HCT116 (cell line): ENCODE results near the gene SLC25A33. TPM values are rescaled to one million over a fixed set of nuclear protein-coding genes. Genes with fewer than 3 reads are reported as not detected.
A peak's percentile ranks its signal among the peaks of the same experiment; 100 is the strongest.

Source experiments
- ATAC-seq: fragments of 200-7000 bp; cut with Tn5 transposase; 2 replicates; pipeline ENCODE4 v1.9.1; 2020; ENCODE audit warnings: mild to moderate bottlenecking, moderate library complexity
- BruUV-seq: library from RNA; stranded (reverse); fragments of 400-500 nt; replicated peaks from 2 replicates; lab custom pipeline; 2021; lab: Mats Ljungman, UMichigan
- CTCF ChIA-PET: fragments of 300-600 bp; sonication (Branson Sonifier 250); formaldehyde crosslinking; loops from one replicate; lab custom pipeline; 2021; ENCODE audit warnings: antibody characterized with exemption; lab: Charles Lee
- POLR2A ChIA-PET: fragments of 300-600, 350-600 bp; sonication (Branson Sonifier 250); formaldehyde crosslinking; loops from one replicate; lab custom pipeline; 2021; ENCODE audit warnings: antibody characterized with exemption; lab: Charles Lee
- RAD21 ChIA-PET, 2 experiments: fragments of 300-600 bp; sonication (Branson Sonifier 250); formaldehyde crosslinking; loops; one replicate each; lab custom pipeline; 2023; ENCODE audit warnings: low total read pairs in 2 of 2; ENCODE audit not compliant: uncharacterized antibody in 2 of 2, unreplicated experiment in 2 of 2, low non-redundant PET in 1 of 2; lab: Charles Lee
- DNase-seq: peaks from one replicate; pipeline ENCODE4 v3.0.0-alpha.2; 2010; ENCODE audit warnings: low read depth, low spot score
- H2AFZ ChIP-seq: fragments of 200-600 bp; shearing (Covaris generic), sonication (generic); 2 replicates; pipeline ENCODE4 v1.6.1; 2017; ENCODE audit warnings: low read depth, mixed run types, mixed read lengths, antibody characterized with exemption, low read length; ENCODE audit not compliant: poor library complexity, severe bottlenecking
- H3K27ac ChIP-seq: 2 replicates; pipeline ENCODE4 v1.5.1; 2012; ENCODE audit warnings: low read depth, low read length
- H3K27me3 ChIP-seq: fragments of 200-600 bp; sonication (generic); 2 replicates; pipeline ENCODE4 v1.6.1; 2016; ENCODE audit warnings: mixed run types, low read length, mixed read lengths; ENCODE audit not compliant: insufficient read depth
- H3K36me3 ChIP-seq, 2 experiments: fragments of 200-500 bp in 1 of 2; fragments of 200-600 bp in 1 of 2; sonication (Bioruptor generic) in 1 of 2; sonication (generic) in 1 of 2; 2 replicates each; pipeline versions ENCODE4 v1.5.1 to v1.6.1; 2014 to 2016; ENCODE audit warnings: low read length in 2 of 2, inconsistent platforms in 1 of 2, mixed read lengths in 1 of 2, mixed run types in 1 of 2; ENCODE audit not compliant: insufficient read depth in 2 of 2, control insufficient read depth in 1 of 2
- H3K4me1 ChIP-seq, 2 experiments: fragments of 200-600 bp in 1 of 2; sonication (generic) in 1 of 2; 2 replicates each; pipeline versions ENCODE4 v1.5.1 to v1.6.1; 2012 to 2017; ENCODE audit warnings: low read length in 2 of 2, inconsistent platforms in 1 of 2, mild to moderate bottlenecking in 1 of 2, mixed read lengths in 1 of 2, mixed run types in 1 of 2, moderate library complexity in 1 of 2; ENCODE audit not compliant: insufficient read depth in 2 of 2, control insufficient read depth in 1 of 2
- H3K4me2 ChIP-seq: fragments of 200-600 bp; sonication (generic); 2 replicates; pipeline ENCODE4 v1.6.1; 2017; ENCODE audit warnings: mixed run types, low read length, mixed read lengths
- H3K4me3 ChIP-seq, 2 experiments: fragments of 200-600 bp in 1 of 2; sonication (generic) in 1 of 2; replicated peaks in 1 of 2; 2 replicates each; pipeline ENCODE4 v1.5.1; 2011 to 2016; ENCODE audit warnings: low read length in 2 of 2, control low read depth in 1 of 2, low read depth in 1 of 2, mild to moderate bottlenecking in 1 of 2, mixed read lengths in 1 of 2, mixed run types in 1 of 2
- H3K79me2 ChIP-seq: fragments of 200-600 bp; sonication (generic); 2 replicates; pipeline ENCODE4 v1.6.1; 2017; ENCODE audit warnings: mild to moderate bottlenecking, mixed run types, low read length, moderate library complexity, mixed read lengths; ENCODE audit not compliant: insufficient read depth
- H3K9ac ChIP-seq: fragments of 200-600 bp; sonication (generic); 2 replicates; pipeline ENCODE4 v1.6.1; 2016; ENCODE audit warnings: low read length, mixed read lengths
- H3K9me2 ChIP-seq: fragments of 200-600 bp; sonication (generic), shearing (Covaris generic); 2 replicates; pipeline ENCODE4 v1.6.1; 2017; ENCODE audit warnings: mixed run types, mild to moderate bottlenecking, moderate library complexity; ENCODE audit not compliant: insufficient read depth
- H3K9me3 ChIP-seq, 2 experiments: fragments of 200-500 bp in 1 of 2; fragments of 200-600 bp in 1 of 2; sonication (Bioruptor generic) in 1 of 2; sonication (generic) in 1 of 2; 2 replicates each; pipeline ENCODE4 v1.6.1; 2014 to 2017; ENCODE audit warnings: low read length in 2 of 2, mixed read lengths in 2 of 2, inconsistent platforms in 1 of 2, low read depth in 1 of 2, mild to moderate bottlenecking in 1 of 2, mixed run types in 1 of 2, moderate library complexity in 1 of 2; ENCODE audit not compliant: control insufficient read depth in 1 of 2, insufficient read depth in 1 of 2
- H4K20me1 ChIP-seq: fragments of 200-600 bp; sonication (generic), shearing (Covaris generic); 2 replicates; pipeline ENCODE4 v1.6.1; 2017; ENCODE audit warnings: mixed run types, mild to moderate bottlenecking, moderate library complexity; ENCODE audit not compliant: insufficient read depth
- CBX3 ChIP-seq: IDR thresholded peaks from 2 replicates; pipeline ENCODE4 v1.6.1; 2012; ENCODE audit warnings: low read depth
- ELF1 ChIP-seq: IDR thresholded peaks from 2 replicates; pipeline ENCODE4 v1.6.1; 2012; ENCODE audit warnings: low read depth, borderline replicate concordance
- EZH2 ChIP-seq: fragments of 200-600 bp; sonication (generic); IDR thresholded peaks from 2 replicates; pipeline ENCODE4 v1.6.1; 2017; ENCODE audit warnings: antibody characterized with exemption, mixed run types
- EZH2phosphoT487 ChIP-seq: fragments of 200-600 bp; IDR thresholded peaks from 2 replicates; pipeline ENCODE4 v1.6.1; 2018; ENCODE audit warnings: antibody characterized with exemption, borderline replicate concordance
- JUND ChIP-seq: IDR thresholded peaks from 2 replicates; pipeline ENCODE4 v1.6.1; 2012
- POLR2A ChIP-seq: IDR thresholded peaks from 2 replicates; pipeline ENCODE4 v1.7.0; 2011; ENCODE audit warnings: borderline replicate concordance; ENCODE audit not compliant: insufficient read depth, insufficient read length; ENCODE audit errors: extremely low read depth
- POLR2AphosphoS5 ChIP-seq: IDR thresholded peaks from 2 replicates; pipeline ENCODE4 v1.6.1; 2011; ENCODE audit warnings: mild to moderate bottlenecking, low read depth, low read length, moderate library complexity
- RAD21 ChIP-seq: IDR thresholded peaks from 2 replicates; pipeline ENCODE4 v1.6.1; 2012; ENCODE audit warnings: low read depth, mild to moderate bottlenecking
- SP1 ChIP-seq: IDR thresholded peaks from 2 replicates; pipeline ENCODE4 v1.6.1; 2012; ENCODE audit warnings: low read depth
- TCF7L2 ChIP-seq: IDR thresholded peaks from 2 replicates; pipeline ENCODE4 v1.7.0; 2011; ENCODE audit warnings: borderline replicate concordance, inconsistent platforms; ENCODE audit not compliant: insufficient read depth, insufficient read length; ENCODE audit errors: extremely low read depth
- YY1 ChIP-seq: IDR thresholded peaks from 2 replicates; pipeline ENCODE4 v1.6.1; 2011; ENCODE audit warnings: low read length, low read depth, moderate library complexity, mild to moderate bottlenecking; ENCODE audit not compliant: insufficient replicate concordance; ENCODE audit errors: extremely low read depth
- ZFX ChIP-seq: fragments of 450-650 bp; IDR thresholded peaks from 2 replicates; pipeline ENCODE4 v1.6.1; 2017
- ZNF274 ChIP-seq: fragments of 200-500 bp; sonication (Bioruptor generic); IDR thresholded peaks from 2 replicates; pipeline ENCODE4 v1.6.1; 2014; ENCODE audit warnings: mild to moderate bottlenecking, low read depth, low read length, inconsistent platforms
- intact Hi-C: fragments of 100-400 bp; cut with micrococcal nuclease; formaldehyde crosslinking; loops from 2 replicates; pipeline ENCODE4 v1.10.0; 2022
- total RNA-seq: library from RNA; stranded (reverse); gene quantifications from one replicate; pipeline ENCODE4 v1.2.1, GENCODE V29; 2021; ENCODE audit not compliant: unreplicated experiment
- TF ChIP-seq, protein P1 (sequence below): IDR thresholded peaks from 2 replicates; pipeline ENCODE4 v1.6.1; 2012
- TF ChIP-seq, protein P2 (sequence below): IDR thresholded peaks from 2 replicates; pipeline ENCODE4 v1.6.1; 2012; ENCODE audit warnings: low read depth
- TF ChIP-seq, protein P3 (sequence below), 3 experiments: fragments of 200-600 bp in 1 of 3; sonication (generic) in 1 of 3; IDR thresholded peaks in 2 of 3; conservative IDR thresholded peaks in 1 of 3; 2 replicates each; pipeline ENCODE4 v1.5.1; 2012 to 2017; ENCODE audit warnings: low read depth in 2 of 3, low read length in 2 of 3, antibody characterized with exemption in 1 of 3, borderline replicate concordance in 1 of 3, control low read depth in 1 of 3, mild to moderate bottlenecking in 1 of 3, mixed read lengths in 1 of 3, mixed run types in 1 of 3, moderate library complexity in 1 of 3; ENCODE audit not compliant: insufficient read depth in 1 of 3
- TF ChIP-seq, protein P4 (sequence below): IDR thresholded peaks from 2 replicates; pipeline ENCODE4 v1.6.1; 2011; ENCODE audit warnings: mild to moderate bottlenecking, low read length, moderate library complexity; ENCODE audit not compliant: insufficient replicate concordance; ENCODE audit errors: extremely low read depth
- TF ChIP-seq, protein P5 (sequence below): IDR thresholded peaks from 2 replicates; pipeline ENCODE4 v1.6.1; 2012

SLC25A33 gene
- total RNA-seq, 1 experiment from 2014 or later = 9.8 TPM

DNA sequence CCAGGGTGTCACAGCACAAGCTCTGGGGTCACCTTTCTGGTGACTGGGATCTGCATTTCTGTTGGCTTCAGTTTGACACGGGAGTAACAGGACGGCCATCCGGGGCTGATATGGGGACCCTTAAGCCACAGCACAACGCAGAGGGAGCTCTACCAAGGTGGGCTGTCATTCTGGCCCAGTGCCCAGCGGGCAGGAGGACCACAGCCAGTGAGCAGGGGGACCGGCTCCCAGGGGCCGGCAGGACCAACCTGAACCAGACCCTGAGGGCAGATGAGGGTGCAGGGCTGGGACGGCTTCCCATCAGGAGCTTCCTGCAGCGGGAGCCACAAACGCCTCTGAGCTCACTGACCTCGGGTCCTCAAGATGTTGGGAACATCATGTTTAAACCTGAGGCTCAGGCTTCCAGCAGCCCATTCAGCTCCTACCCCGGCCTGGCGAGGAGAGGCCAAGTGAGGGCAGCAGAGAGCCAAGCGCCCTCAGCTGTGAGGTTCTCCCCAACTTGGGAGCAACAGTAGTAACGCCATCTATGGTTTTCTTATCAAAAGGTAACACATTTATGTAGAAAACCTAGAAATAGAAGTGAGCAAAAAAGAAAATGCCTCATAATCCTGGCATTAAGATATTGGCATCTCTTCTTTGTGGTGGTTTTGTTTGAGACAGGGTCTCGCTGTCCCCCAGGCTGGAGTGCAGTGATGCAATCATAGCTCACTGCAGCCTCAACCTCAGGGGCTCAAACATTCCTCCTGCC lies 76.2 kb downstream of the SLC25A33 start:
- TF ChIP-seq RAD21 = peak; percentile 63
- no peak for TF ChIP-seq EZH2phosphoT487
- TF ChIP-seq, protein P1, sequence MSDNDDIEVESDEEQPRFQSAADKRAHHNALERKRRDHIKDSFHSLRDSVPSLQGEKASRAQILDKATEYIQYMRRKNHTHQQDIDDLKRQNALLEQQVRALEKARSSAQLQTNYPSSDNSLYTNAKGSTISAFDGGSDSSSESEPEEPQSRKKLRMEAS = no peak
- TF ChIP-seq, protein P2, sequence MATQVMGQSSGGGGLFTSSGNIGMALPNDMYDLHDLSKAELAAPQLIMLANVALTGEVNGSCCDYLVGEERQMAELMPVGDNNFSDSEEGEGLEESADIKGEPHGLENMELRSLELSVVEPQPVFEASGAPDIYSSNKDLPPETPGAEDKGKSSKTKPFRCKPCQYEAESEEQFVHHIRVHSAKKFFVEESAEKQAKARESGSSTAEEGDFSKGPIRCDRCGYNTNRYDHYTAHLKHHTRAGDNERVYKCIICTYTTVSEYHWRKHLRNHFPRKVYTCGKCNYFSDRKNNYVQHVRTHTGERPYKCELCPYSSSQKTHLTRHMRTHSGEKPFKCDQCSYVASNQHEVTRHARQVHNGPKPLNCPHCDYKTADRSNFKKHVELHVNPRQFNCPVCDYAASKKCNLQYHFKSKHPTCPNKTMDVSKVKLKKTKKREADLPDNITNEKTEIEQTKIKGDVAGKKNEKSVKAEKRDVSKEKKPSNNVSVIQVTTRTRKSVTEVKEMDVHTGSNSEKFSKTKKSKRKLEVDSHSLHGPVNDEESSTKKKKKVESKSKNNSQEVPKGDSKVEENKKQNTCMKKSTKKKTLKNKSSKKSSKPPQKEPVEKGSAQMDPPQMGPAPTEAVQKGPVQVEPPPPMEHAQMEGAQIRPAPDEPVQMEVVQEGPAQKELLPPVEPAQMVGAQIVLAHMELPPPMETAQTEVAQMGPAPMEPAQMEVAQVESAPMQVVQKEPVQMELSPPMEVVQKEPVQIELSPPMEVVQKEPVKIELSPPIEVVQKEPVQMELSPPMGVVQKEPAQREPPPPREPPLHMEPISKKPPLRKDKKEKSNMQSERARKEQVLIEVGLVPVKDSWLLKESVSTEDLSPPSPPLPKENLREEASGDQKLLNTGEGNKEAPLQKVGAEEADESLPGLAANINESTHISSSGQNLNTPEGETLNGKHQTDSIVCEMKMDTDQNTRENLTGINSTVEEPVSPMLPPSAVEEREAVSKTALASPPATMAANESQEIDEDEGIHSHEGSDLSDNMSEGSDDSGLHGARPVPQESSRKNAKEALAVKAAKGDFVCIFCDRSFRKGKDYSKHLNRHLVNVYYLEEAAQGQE = no peak
- peak; percentile 46; the same call in 1 of the 2 replicates for TF ChIP-seq POLR2AphosphoS5
- TF ChIP-seq EZH2 = no peak
- no peak for TF ChIP-seq CBX3
- TF ChIP-seq SP1 = no peak
- TF ChIP-seq POLR2A = no peak
- no peak for TF ChIP-seq TCF7L2
- no peak for TF ChIP-seq ZFX
- TF ChIP-seq, protein P3, sequence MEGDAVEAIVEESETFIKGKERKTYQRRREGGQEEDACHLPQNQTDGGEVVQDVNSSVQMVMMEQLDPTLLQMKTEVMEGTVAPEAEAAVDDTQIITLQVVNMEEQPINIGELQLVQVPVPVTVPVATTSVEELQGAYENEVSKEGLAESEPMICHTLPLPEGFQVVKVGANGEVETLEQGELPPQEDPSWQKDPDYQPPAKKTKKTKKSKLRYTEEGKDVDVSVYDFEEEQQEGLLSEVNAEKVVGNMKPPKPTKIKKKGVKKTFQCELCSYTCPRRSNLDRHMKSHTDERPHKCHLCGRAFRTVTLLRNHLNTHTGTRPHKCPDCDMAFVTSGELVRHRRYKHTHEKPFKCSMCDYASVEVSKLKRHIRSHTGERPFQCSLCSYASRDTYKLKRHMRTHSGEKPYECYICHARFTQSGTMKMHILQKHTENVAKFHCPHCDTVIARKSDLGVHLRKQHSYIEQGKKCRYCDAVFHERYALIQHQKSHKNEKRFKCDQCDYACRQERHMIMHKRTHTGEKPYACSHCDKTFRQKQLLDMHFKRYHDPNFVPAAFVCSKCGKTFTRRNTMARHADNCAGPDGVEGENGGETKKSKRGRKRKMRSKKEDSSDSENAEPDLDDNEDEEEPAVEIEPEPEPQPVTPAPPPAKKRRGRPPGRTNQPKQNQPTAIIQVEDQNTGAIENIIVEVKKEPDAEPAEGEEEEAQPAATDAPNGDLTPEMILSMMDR (IDR thresholded peaks at IDR 0.05 in 2 of 3, conservative IDR thresholded peaks at IDR 0.05 in 1 of 3; ENCODE audit: borderline replicate concordance in 1 of 3, insufficient read depth in 1 of 3, low read depth in 2 of 3, low read length in 2 of 3) = peak; percentile 80 to 93 (median 90)
- TF ChIP-seq, protein P4, sequence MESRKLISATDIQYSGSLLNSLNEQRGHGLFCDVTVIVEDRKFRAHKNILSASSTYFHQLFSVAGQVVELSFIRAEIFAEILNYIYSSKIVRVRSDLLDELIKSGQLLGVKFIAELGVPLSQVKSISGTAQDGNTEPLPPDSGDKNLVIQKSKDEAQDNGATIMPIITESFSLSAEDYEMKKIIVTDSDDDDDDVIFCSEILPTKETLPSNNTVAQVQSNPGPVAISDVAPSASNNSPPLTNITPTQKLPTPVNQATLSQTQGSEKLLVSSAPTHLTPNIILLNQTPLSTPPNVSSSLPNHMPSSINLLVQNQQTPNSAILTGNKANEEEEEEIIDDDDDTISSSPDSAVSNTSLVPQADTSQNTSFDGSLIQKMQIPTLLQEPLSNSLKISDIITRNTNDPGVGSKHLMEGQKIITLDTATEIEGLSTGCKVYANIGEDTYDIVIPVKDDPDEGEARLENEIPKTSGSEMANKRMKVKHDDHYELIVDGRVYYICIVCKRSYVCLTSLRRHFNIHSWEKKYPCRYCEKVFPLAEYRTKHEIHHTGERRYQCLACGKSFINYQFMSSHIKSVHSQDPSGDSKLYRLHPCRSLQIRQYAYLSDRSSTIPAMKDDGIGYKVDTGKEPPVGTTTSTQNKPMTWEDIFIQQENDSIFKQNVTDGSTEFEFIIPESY = no peak
- TF ChIP-seq ELF1 = no peak
- no peak for TF ChIP-seq ZNF274
- no peak for TF ChIP-seq YY1
- TF ChIP-seq, protein P5, sequence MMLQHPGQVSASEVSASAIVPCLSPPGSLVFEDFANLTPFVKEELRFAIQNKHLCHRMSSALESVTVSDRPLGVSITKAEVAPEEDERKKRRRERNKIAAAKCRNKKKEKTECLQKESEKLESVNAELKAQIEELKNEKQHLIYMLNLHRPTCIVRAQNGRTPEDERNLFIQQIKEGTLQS = no peak
- 0 out of 2 replicates have a peak, but pooled peaks have one; percentile 11 for TF ChIP-seq JUND
- TF ChIP-seq, all 23 proteins: peak for 4
- Histone ChIP-seq H3K27ac (no peak overlapping the region), H3K4me2 (no peak overlapping the region), H3K9ac (no peak overlapping the region), H3K36me3 (peaks cover 0 to 10% of the 10 kb centered on the region in 2 experiments; a peak in 1 of 4 replicates), H3K4me3 (no peak overlapping the region), H3K9me2 (no peaks in the 10 kb centered on the region), H2AFZ (no peak overlapping the region), H3K9me3 (no peaks in the 10 kb centered on the region), H3K4me1 (peaks cover 7% of the 10 kb centered on the region in 2 experiments; a peak in 3 of 4 replicates), H3K27me3 (no peaks in the 10 kb centered on the region), H4K20me1 (no peaks in the 10 kb centered on the region), H3K79me2 (no peaks in the 10 kb centered on the region)
- ChIA-PET POLR2A (no interaction called here), CTCF (interaction anchor here (0.6 to 2.2 kb wide), 11 partner anchors 8 to 485 kb away, joined by 3 to 8 read pairs (median 3); no protein-coding TSS in a partner anchor), RAD21 (no interaction called here)
- intact Hi-C loops = no loop called here
- no TSS peak for BruUV-seq
- peak; percentile 18 for DNase-seq
- ATAC-seq = peak; percentile 89
